Measurements from ENCODE around the gene CLBA1.

GRCh38 chr14:104993306-104993705 lies 7.7 kb downstream of the CLBA1 start:
- TF ChIP-seq CTCF (IDR thresholded peaks at IDR 0.05): no peak
- TF ChIP-seq ZFX (IDR thresholded peaks at IDR 0.05; ENCODE audit: borderline replicate concordance): no peak

Measured in 22Rv1 (cell line).